ENCODE results near the gene SURF4.

The SURF4 gene

GRCh38 chr9:133371261-133371711, 4.6 kb downstream of the SURF4 start:
- peak; percentile 80 for DNase-seq

GRCh38 chr9:133370685-133371084, 5.2 kb downstream of the SURF4 start:
- DNase-seq, result peak; percentile 67

GRCh38 chr9:133369933-133370332, 5.9 kb downstream of the SURF4 start:
- no peak for DNase-seq

- no peak for DNase-seq
Measured at GRCh38 chr9:133369422-133369821, 6.4 kb downstream of the SURF4 start.

- no peak for DNase-seq
Measured at GRCh38 chr9:133368249-133368881, 7.5 kb downstream of the SURF4 start.

GRCh38 chr9:133367778-133368177, 8.1 kb downstream of the SURF4 start:
- no peak for DNase-seq

- DNase-seq, result no peak
Measured at GRCh38 chr9:133367221-133367620, 8.6 kb downstream of the SURF4 start.

- no peak for DNase-seq
Measured at GRCh38 chr9:133366435-133366834, 9.4 kb downstream of the SURF4 start.

- DNase-seq, result no peak
Measured at GRCh38 chr9:133362359-133363044, 13.4 kb downstream of the SURF4 start.

GRCh38 chr9:133361507-133362092, 14.3 kb downstream of the SURF4 start:
- DNase-seq, result no peak

- no peak for DNase-seq
Measured at GRCh38 chr9:133360400-133361393, 15.2 kb downstream of the SURF4 start.

- peak; percentile 50 for DNase-seq
Measured at GRCh38 chr9:133359399-133360175, 16.3 kb downstream of the SURF4 start.

GRCh38 chr9:133357656-133358055, 18.2 kb downstream of the SURF4 start:
- DNase-seq, result no peak

GRCh38 chr9:133356391-133357091, 19.3 kb downstream of the SURF4 start, which contains the start of the genes SURF1 and SURF2:
SURF1 (minus strand) TSS chr9:133356487; CDS start chr9:133356453, 34 bp downstream.
SURF2 (plus strand) TSS chr9:133356550; CDS start chr9:133356593, 43 bp downstream.
- peak; percentile 94 for DNase-seq

- DNase-seq, result peak; percentile 12
Measured at GRCh38 chr9:133355881-133356357, 19.9 kb downstream of the SURF4 start.

GRCh38 chr9:133354766-133355165, 21.1 kb downstream of the SURF4 start:
- DNase-seq, result no peak

GRCh38 chr9:133353548-133353947, 22.3 kb downstream of the SURF4 start:
- no peak for DNase-seq

- no peak for DNase-seq
Measured at GRCh38 chr9:133352635-133353340, 23.1 kb downstream of the SURF4 start.

GRCh38 chr9:133351908-133352634, 23.8 kb downstream of the SURF4 start:
- peak; percentile 45 for DNase-seq

- DNase-seq, result no peak
Measured at GRCh38 chr9:133351526-133351907, 24.3 kb downstream of the SURF4 start.
